Stimulated activated CD4-positive, alpha-beta T cell treated with anti-CD3 and anti-CD28 coated beads, Interleukin-4, amount 100 ng/mL, for 1 hour (primary cell): Measurements from ENCODE around the gene TGFB1I1.
"Not testable (repeated sequence)": the region's sequence is repeated elsewhere in the genome, so short reads cannot be mapped to it uniquely, and the experiment has no call there.

ENCODE experiments used
- DNase-seq: peaks from one replicate; pipeline ENCODE4 v3.0.0-alpha.2; 2020

The TGFB1I1 gene

GRCh38 chr16:31472709-31473203 is 804 bp downstream of the TGFB1I1 start:
- peak; percentile 35 for DNase-seq

- no peak for DNase-seq
Observed at GRCh38 chr16:31473264-31473984, 1.5 kb downstream of the TGFB1I1 start.

DNA sequence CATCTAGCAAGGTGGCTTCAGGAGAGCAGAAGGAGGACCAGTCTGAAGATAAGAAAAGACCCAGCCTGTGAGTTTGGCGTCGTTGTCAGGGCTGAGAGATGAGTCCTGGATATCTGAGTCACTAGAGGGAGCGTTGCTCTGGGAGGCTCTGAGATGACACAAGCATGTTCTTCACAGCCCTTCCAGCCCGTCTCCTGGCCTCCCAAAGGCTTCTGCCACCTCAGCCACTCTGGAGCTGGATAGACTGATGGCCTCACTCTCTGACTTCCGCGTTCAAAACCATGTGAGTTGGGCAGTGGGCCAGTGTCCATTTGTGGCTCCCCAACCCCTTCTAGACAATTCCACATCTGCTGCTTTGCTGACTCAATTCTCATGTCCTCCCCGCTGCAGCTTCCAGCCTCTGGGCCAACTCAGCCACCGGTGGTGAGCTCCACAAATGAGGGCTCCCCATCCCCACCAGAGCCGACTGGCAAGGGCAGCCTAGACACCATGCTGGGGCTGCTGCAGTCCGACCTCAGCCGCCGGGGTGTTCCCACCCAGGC is 2.3 kb downstream of the TGFB1I1 start:
- DNase-seq: no peak

- no peak for DNase-seq
Observed at GRCh38 chr16:31474773-31475738, 3.1 kb downstream of the TGFB1I1 start.

- DNase-seq: no peak
Observed at GRCh38 chr16:31475946-31476302, 4.0 kb downstream of the TGFB1I1 start.

DNA sequence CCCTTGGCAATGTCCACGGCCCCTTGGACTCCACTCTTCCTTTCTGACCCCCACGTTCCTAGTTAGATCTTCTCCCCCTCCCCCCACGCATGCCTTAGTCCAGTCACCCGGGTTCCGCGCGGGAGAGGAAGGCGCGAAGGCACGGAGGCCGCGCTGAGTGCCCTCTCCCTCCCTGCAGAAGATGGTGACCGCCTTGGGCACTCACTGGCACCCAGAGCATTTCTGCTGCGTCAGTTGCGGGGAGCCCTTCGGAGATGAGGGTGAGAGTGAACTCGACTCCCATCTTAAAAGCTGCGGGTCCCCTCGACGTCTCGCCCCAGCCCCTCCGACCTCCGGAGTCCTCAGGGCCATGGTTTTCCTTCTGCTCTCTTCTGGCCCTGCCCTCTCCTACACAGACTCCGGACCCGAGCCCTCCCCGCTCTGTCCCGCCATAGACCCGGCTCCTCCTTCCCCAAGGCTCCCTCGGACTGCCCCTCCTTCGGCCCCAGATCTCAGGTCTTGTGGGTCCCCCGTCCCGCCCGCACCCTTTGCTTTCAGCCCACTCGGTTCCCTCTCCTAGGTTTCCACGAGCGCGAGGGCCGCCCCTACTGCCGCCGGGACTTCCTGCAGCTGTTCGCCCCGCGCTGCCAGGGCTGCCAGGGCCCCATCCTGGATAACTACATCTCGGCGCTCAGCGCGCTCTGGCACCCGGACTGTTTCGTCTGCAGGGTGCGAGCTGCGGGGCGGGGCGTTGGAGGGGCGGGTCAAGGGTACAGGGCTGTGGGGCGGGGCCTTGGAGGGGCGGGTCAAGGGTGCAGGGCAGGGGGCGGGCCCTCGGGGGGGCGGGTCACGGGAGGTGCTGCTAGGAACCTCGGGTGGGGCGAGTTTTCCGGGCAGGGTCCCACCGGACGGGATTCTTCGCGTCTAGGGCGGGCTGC is 4.6 kb downstream of the TGFB1I1 start:
- peak; percentile 90 for DNase-seq

DNA sequence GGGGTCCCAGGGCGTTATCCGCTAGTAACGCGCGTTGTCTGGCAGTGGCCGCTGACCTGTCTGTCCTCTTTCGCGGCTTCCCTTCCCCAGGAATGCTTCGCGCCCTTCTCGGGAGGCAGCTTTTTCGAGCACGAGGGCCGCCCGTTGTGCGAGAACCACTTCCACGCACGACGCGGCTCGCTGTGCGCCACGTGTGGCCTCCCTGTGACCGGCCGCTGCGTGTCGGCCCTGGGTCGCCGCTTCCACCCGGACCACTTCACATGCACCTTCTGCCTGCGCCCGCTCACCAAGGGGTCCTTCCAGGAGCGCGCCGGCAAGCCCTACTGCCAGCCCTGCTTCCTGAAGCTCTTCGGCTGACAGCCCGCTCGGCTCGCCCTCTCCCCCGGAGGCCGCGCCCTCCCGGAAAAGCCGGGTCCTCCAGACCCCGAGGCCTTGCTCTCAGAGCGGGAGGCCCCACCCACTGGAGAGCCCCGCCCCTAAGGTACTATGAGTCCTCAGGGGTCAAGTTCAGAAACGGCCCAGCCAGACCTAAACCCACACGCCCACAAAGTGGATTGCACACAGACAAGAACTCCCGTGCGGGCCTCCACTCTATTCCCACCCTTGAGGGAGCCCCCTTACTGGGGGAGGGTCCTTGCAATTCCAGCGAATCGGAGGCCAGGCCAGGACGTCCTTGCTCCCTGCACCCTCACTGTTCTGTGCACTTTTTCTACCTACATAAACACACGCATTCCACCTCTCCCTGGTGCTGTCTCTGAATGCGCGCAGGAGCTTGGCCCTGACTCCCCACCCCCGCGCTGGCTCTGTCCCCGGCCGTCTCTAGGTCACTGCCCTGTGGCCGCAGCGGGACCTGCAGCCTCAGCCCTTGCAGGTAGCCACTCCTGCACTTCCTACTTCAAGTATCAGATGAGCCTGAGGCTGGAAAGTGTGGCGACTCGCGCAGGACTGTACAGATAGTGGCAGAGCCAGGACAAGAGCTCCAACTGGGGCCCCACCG is 5.6 kb downstream of the TGFB1I1 start:
- peak; percentile 36 for DNase-seq

DNA sequence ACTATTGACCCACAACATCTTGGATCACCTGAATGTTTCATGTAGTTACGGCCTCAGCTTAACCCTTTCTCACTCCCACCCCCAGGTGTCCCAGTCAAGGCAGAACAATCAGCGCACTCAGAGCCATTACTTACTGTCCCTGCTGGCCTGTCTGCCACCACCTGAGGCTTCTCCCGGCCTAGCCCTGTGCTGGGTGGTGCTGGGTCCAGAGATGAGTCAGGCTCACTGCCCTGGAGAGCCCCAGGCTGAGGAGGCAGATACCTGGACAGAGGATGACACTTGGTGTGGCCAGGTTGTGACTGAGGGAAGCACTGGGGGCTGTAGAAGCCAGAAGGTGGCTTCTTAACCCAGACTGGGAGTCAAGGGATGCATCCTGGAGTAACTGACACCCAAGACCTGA is 7.0 kb downstream of the TGFB1I1 start:
- no peak for DNase-seq

DNA sequence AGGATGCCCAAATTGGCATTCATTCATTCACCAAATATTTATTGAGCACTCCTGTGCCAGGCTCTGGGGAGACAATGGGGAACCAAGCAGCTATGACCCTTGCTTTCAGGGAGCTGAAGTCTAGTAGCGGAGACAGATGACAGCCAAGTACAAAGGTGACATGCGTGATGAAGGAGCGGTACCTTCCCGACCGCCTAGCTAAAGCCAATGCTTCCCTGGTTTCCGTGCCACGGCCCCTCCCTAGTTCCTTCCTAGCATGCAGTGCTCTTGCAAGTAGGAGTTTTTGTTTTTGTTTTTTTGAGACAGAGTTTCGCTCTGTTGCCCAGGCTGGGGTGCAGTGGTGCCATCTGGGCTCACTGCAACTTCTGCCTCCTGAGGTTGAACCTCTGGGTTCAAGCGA is 7.8 kb downstream of the TGFB1I1 start:
- no peak for DNase-seq

GRCh38 chr16:31480851-31481536 is 9.0 kb downstream of the TGFB1I1 start:
- DNase-seq: no peak

GRCh38 chr16:31483081-31483480 is 11.1 kb downstream of the TGFB1I1 start, which contains the start of gene SLC5A2:
Gene SLC5A2 (plus strand): TSS chr16:31483123. CDS start chr16:31483137, 14 bp downstream.
- no peak for DNase-seq

DNA sequence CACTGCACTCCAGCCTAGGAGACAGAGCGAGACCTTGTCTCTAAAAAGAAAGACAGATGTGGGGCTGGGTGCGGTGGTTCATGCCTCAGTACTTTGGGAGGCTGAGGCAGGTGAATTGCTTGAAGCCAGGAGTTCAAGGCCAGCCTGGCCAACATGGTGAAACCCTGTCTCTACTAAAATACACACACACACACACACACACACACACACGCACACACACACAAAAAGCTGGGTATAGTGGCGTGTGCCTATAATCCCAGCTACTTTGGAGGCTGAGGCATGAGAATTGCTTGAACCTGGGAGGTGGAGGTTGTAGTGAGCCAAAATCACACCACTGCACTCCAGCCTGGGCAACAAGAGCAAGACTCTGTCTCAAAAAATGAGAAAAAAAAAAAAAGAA is 12.1 kb downstream of the TGFB1I1 start:
- not testable (repeated sequence) for DNase-seq

- no peak for DNase-seq
Observed at GRCh38 chr16:31484491-31485171, 12.7 kb downstream of the TGFB1I1 start.

- DNase-seq: no peak
Observed at GRCh38 chr16:31485571-31485970, 13.6 kb downstream of the TGFB1I1 start.

DNA sequence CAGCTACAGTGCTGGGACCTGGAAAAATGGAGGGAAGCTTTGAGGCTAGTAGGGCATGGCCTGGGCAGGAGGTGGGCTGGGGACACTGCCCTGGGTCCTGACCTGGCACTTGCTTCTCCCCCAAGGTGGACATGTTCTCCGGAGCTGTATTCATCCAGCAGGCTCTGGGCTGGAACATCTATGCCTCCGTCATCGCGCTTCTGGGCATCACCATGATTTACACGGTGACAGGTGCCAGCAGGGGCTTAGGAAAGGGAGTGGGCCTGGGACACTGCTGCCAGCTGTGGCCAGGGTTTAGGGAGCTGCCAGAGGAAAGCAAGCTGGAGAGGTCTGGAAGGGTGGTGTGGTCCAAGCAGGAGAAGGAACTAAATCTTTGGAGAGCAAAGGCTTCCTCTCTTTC is 14.1 kb downstream of the TGFB1I1 start:
- DNase-seq: no peak

- no peak for DNase-seq
Observed at GRCh38 chr16:31487071-31487719, 15.2 kb downstream of the TGFB1I1 start.

GRCh38 chr16:31487720-31488467 is 15.9 kb downstream of the TGFB1I1 start:
- DNase-seq: peak; percentile 65
